DMS153 treated with DMSO at 0.1 percent for 48 hours (cell line): Measurements from ENCODE around the gene FBXO17.
A peak's percentile ranks its signal among the peaks of the same experiment; 100 is the strongest.
"Not testable (repeated sequence)": the region's sequence is repeated elsewhere in the genome, so short reads cannot be mapped to it uniquely, and the experiment has no call there.

ENCODE experiments used
- DNase-seq: peaks from one replicate; lab custom pipeline; 2025; ENCODE audit not compliant: unreplicated experiment; lab: John Stamatoyannopoulos, UW

Gene FBXO17

DNA sequence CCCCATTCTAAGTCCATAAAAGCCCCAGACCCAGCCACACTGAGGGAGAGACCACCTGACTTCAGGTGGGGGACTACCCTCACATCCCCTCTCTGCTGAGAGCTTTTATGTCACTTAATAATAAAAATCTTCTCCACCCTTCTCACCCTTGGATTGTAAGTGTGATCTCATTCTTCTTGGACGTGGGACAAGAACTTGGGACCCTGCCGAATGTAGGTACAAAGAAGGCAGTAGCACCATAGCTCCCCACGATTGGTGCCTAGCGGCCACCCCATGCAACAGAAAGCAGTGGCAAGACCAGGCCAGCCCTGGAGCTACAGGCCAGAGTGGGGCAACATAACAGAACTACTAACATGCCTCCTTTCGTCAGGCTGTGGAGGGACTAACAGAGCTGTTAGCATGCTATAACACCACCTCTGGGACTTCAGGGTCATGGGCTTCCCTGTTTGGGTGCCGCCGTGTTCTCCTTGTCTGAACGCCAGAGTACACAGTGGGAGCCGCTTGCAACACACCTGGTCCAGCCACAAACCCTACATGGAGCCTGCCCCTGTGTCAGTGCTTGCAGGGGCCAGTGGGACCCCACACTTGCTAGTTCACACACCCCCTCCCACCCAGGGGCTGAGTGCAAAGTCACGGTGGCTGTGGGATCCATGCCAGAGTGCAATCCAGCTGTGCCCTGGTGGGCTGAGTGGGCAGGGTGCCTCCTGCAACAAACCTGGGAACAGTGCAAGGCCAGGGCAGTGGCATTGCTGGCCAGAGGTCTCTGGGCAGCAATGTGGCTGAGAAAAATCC, 5.2 kb upstream of the FBXO17 start:
- no peak for DNase-seq

DNA sequence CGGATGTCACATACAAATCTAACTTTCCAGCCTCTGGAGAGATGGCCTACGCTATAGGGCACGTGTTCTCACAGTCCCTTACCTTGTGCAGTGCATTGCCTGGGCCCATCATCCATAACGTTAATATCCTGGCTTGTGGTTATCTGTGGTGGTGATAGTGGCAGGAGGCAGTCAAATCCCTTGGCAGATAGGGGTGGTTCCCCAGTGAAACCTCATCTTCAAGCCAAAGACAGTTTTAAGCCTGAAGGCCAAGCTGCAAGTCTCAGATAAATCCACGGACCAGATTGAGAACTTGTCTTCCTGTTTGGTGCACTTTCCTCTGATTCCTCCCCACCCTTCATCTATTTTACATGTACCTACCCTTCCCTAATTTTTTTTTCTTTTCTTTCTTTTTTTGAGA, 4.3 kb upstream of the FBXO17 start:
- no peak for DNase-seq

DNA sequence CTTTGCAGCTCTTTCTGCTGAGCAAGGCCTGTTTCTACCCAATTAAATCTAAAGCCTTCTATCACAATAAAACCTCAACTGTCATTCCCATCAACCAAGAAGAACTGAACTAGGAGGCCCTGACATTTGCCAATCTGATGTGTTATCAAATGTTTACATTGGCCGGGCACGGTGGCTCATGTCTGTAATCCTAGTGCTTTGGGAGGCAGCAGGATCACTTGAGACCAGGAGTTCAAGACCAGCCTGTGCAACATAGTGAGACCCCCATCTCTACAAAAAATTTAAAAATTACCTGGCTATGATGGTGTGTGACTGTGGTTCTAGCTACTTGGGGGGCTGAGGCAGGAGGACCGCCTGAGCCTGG, 2.8 kb upstream of the FBXO17 start:
- DNase-seq, result no peak

DNA sequence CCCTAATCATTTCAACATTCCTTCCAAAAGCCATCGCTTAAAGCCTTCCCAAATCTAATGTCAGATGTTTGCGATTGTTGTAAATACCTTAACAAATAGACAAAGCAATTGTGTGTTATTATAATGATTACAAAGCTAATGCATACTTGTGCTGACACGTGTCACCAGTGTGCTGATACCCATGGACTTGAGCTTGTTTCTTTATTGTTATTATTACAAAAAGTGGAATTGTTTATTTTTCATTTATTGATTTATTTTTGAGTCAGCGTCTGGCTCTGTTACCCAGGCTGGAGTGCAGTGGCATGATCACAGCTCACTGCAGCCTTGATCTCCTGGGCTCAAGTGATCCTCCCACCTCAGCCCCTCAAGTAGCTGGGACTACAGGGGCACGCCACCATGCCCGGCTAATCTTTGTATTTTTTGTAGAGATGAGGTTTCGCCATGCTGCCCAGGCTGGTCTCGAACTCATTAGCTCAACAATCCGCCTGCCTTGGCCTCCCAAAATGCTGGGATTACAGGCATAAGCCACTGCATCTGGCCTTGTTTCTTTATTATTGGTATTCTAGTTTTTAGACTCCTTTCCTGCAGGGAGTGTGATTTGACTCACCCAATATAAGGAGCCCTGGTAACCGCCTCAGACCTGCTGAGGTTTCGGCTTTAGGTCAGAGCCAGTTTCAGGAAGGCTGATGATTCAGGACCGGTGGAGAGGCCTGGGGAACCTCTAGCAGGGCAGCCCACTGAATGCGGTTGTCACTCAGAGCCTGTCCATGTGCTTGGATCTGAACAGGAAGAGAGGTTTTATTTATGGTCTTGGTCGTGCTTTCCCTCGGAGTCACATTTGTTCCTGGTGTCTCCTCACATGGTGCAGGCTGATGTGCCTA, 2.1 kb upstream of the FBXO17 start:
- no peak for DNase-seq

DNA sequence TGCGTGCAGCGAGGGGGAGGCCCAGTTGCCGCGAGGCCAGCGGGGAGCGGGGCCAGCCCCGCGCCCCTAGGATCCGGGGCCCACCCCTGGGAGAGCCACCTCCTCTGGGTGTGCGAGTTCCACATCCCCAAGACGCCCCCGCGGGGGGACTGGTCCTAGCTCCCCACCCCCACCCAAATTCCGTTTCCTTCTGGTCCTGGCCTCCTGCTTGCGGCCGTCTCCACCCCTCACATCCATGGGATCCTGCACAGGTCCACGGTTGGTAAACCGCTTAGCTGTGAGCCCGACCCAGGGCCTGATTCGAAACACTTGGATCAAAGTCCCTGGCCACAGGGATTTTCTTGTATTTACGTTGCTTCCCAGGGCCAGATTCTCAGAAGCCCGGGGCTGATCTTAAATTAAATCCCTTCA, 324 bp upstream of the FBXO17 start:
- no peak for DNase-seq

DNA sequence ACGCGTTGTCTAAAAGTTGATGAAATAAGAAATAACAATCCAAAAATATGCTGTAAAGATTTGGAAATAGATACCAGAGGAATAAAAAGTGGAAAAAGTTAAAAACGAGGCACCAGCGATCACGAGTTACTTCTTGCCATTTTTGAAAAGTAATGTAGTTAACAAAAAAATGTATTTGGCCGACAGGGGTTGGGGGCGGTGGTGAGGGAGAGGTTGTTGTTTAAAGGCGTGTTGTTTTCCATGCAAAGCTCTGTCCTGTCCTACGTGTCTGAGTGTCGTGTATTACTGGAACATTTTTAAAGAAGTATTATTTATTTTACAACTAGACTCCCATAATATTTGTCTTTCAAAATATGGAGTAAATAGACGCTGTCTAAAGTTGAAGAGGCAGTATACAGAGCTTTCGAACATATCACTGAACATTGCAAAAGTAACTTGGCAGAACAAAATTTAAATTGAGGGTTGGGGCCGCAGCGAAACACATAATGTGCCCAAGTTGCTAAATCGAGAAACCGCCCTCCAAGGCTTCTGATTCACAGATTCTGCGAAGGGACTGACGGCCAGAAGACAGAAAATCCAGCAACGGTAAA, 823 bp downstream of the FBXO17 start:
- DNase-seq, result no peak

DNA sequence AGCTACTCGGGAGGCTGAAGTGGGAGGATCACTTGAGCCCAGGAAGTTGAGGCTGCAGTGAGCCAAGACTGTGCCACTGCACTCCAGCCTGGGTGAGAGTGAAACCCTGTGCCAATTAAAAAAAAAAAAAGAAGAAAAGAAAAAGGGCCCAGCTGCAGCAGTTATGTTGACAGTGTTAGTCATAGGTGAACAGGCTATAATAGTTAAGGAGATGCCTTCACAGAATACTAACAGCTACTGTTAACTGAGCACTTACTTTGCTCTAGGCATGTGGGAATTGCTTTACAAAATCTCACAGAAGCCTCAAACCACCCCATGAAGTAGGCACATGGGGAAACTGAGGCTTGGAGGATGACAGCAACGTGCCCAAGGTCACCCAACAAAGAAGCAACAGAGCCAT, 3.9 kb downstream of the FBXO17 start:
- DNase-seq, result no peak

DNA sequence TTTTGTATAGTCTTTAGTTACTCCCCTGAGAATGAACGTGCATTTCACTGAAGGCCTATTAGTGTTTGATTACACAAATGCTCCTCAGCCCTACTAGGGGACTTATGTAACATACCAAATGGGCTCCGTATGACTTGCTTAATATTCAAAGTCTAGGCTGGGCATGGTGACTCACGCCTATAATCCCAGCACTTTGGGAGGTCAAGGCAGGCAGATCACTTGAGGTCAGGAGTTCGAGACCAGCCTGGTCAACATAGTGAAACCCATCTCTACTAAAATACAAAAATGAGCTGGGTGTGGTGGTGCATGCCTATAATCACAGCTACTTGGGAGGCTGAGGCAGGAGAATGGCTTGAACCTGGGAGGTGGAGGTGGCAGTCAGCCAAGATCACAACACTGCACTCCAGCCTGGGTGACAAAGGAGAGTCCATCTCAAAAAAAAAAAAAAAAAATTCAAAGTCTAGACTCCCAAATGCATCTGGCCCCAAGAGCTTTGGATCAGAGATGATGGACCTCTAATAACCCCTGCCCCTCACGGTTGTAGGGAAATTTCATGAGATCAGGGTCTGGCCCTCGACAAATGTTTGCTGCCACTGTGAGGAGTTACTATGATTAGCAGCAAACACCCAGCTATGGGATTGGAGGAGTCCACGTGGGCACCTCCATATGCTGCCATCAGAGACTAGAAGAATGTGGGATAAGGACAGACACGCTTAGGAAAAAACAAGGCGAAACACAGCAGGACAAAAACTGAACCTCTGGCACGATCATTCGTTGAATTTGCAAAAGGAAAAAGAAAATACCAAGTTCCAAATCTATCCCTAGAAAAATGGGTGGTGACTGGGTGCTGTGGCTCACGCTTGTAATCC, 4.6 kb downstream of the FBXO17 start:
- DNase-seq, result no peak

DNA sequence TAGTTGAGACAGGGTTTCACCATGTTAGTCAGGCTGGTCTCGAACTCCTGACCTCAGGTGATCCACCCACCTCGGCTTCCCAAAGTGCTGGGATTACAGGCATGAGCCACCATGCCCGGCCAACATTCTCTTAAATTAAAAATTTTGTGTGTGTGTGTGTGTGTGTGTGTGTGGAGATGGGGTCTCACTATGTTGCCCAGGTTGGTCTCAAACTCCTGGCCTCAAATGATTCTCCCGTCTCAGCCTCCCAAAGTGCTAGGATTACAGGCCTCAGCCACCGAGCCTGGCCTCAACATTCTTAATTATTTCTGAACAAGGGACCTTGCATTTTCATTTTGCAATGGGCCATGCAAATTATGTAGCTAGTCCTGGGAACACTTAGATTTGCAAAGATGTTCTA, 9.4 kb downstream of the FBXO17 start:
- DNase-seq, result not testable (repeated sequence)

DNA sequence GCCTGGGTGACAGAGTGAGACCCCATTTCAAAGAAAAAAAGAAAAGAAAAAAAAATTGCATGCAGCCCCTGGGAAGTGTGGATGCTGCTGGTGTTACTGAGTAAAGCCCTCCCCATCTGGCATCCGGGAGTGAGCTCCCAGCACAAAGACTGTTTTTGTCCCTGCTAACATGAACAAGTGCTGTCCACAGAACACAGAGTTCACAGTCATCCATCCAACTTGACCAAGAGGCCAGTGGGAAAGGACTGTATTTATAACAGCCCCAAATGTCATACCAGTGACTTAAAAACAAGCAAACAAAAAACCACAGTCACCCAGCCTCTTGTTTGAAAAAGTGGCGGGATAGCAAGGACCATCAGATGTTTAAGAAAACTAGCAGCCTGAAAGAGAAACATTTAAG, 10.8 kb downstream of the FBXO17 start:
- no peak for DNase-seq

DNA sequence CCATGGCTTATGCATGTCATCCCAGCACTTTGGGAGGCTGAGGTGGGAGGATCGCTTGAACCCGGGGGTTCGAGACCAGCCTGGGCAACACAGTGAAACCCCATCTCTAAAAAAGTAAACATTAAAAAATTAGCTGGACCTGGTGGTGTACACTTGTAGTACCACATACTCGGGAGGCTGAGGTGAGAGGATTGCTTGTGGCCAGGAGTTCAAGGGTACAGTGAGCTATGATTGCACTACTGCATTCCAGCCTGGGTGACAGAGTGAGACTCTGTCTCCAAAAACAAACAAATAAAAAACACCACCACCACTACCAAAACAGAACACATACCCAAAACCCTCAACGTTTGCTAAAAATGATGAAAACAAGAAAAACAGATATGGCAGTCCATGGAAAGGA, 15.9 kb downstream of the FBXO17 start:
- DNase-seq, result no peak

DNA sequence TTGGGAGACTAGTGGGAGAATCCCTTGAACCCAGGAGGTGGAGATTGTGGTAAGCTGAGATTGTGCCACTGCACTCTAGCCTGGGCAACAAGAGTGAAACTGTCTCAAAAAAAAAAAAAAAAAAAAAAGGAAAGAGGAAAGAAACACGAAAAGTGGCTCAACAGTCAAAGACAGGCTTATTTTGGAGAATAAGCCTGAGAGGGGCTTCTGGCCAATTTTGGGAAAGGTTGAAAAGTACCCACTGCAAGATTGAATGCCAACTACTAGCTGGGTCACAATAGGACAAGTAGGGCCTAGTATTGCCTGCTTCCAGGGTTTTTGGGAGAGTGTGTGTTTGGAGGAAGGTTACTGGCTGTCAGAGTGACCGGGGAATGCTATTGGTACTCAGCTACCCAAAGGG, 17.2 kb downstream of the FBXO17 start:
- DNase-seq, result no peak

DNA sequence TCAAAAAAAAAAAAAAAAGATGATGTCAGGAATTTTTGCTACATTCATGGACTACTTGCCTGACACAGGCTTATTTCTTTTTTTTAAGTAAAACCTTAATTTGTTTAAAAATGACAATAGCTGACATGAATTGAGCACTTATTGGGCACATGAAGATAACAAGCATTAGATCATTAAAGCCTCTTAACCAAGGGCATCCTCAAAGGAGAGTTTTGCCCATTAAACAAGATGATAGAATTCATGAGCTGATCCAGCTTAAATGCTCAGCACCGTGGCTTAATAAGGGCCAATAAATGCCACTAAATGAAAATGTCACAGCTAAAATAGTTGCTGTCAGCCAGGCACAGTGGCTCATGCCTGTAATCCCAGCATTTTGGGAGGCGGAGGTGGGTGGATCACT, 19.3 kb downstream of the FBXO17 start:
- no peak for DNase-seq

DNA sequence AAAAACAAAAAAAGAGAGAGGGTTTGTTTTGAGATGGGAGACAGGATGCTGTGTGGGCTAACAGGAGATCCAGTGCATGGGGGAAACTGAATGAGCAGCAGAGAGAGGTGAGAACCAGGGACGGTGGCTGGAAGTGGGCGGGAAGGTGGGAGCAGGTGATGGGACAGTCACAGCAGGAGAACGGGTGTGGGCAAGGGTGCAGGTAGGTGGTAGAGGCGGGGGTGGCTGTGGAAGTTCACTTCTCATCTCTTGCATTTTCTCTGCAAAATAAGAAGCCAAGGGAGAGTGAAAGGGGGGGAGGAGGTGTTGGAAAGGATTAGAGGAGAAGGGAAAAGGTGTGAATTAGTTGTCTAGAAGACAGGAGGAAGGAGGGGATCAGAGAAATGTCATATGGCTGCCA, 21.9 kb downstream of the FBXO17 start:
- DNase-seq, result no peak

DNA sequence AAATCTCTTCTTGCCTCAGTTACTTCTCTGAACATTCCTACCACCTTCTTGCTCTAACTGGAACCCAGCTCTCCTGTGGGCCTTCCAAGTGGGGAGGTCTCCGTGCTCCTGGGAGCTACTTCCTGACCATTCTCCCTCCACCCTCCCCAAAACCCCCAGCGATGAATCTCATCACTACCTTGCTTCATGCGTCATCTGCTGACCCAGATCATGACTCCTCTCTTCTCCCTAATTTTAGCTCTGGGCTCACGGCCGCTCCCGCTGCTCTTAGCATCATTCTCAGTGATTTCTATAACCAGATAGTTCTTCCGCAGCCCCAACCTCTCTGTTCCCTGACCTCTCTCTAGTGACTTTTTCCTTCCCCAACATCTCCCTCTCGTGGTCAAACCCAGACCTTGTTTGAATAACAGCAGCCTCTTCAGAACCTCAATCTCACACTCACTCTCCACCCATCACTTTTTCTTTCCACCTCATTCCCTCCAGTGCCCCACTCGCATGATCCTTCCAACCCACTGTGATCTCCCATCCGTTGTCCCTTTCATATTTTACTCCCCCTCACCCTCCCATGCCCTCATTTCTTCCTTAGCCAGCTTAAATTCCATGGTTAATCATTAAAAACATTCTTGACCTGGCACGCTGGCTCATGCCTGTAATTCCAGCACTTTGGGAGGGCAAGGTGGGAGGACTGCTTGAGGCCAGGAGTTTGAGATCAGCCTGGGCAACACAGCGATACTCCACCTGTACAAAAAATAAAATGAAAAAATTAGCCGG, 23.0 kb downstream of the FBXO17 start:
- peak; percentile 59 for DNase-seq

DNA sequence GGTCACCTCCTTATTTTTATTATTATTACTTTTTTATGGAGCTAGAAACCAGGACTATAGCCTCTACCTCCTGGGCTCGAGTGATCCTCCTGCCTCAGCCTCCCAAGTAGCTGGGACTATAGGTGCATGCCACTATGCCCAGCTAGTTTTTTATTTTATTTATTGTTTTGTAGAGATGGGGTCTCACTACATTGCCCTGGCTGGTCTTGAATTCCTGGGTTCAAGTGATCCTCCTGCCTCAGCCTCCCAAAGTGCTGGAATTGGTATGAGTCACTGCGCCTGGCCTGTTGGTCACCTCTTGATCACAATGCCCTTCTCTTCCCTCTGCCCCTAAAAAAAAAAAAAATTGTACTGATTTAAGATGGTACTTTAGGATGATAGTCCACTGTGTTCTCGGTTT, 24.4 kb downstream of the FBXO17 start:
- DNase-seq, result no peak

DNA sequence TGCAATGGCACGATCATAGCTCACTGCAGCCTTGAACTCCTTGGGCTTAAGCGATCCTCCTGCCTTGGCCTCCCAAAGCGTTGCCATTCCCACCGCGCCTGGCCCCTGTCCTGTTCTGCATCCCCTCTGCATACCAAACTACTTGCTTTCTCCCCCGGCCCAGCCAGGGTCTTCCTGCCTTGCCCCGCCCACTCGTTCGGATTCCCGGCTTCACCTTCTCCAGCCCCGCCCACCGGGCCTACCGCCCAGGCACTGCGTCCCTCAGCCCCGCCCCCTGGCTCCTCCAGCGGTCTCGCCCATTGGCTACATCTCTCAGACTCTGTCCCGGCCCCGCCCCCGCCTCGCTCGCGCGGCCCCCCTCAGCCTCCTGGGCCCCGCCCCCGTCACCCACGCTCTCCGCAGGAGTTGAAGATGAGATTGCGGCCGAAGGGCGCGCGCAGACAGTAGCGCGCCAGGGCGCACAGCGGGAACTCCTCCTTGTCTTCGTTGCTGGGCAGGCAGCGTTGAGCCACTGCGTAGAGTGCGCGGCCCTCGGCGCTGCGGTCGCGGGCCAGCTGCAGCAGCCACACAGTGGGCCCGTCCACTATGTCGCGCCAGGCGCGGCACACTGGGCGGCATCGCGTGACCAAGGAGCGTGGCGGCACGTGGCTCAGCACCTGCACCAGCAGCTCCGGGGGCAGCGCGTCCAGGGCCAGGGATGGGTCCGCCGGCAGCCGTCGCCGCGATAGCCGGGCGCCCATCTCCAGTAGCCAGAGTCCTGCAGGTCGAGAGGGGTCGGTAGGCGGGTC, 25.8 kb downstream of the FBXO17 start:
- peak; percentile 71 for DNase-seq

DNA sequence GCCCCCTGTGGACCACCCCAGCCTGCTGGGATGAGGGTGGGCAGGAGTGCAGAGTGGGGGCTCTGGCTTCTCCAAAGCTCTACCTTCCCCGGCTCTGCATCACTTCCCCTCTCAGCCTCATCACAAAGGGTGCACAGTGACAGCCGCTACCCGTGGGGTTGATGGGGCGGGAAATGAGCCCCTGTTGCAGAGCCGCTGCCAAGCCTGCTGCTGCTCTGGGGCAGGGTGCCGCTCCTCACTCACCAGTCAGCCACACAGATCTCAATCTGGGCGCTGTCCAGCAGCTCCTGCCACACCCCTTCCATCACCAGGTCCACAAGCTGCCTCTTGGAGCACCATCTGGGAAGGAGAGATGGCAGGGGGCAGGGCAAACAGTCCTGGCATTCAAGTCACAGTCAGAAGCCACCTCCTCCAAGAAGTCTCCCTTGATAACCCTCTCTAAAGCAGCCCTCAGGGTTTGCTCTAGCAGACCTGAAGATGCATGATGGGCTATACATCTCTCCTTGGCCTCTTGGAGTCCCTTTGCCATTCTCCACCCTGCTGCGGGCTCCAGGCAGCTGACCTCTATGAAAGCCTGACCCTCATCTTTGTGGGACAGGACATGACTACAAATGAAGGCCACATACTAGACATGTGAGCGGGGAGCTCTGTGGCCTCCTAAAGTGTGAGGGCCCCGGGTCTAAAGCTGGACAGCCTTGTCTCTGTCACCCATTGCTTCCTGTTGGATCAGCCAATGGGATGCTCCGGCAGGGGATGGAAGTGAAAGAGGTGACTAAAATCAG, 29.1 kb downstream of the FBXO17 start:
- DNase-seq, result no peak
